ENCODE measurements around the gene MASP1.

GRCh38 chr3:187319699-187320302 is 28.3 kb upstream of the MASP1 start:
- peak; percentile 79 for TF ChIP-seq SMC3 (IDR thresholded peaks at IDR 0.05; ENCODE audit: low read depth, low read length)
- peak; percentile 88 for TF ChIP-seq CTCF (conservative IDR thresholded peaks at IDR 0.05; ENCODE audit: low read depth, low read length)
- TF ChIP-seq POLR2A (IDR thresholded peaks at IDR 0.05; ENCODE audit: low read depth, low read length), result no peak
- TF ChIP-seq CEBPB (IDR thresholded peaks at IDR 0.05; ENCODE audit: low read depth, low read length), result no peak
- no peak for TF ChIP-seq MAZ (IDR thresholded peaks at IDR 0.05; ENCODE audit: borderline replicate concordance, low read depth, low read length)

Data from IMR-90 (cell line).